H1 (cell line): Measurements from ENCODE around the gene NDUFS5. TPM values are rescaled to one million over a fixed set of nuclear protein-coding genes. Genes with fewer than 3 reads are reported as not detected.

Experiments used
- CTCF ChIA-PET: fragments of 300-600 bp; sonication (Branson Sonifier 250); formaldehyde crosslinking; loops from one replicate; lab custom pipeline; 2021; ENCODE audit not compliant: partially characterized antibody; lab: Charles Lee
- POLR2A ChIA-PET: fragments of 300-600 bp; sonication (Branson Sonifier 250); formaldehyde crosslinking; loops from one replicate; lab custom pipeline; 2021; ENCODE audit warnings: inconsistent platforms; ENCODE audit not compliant: partially characterized antibody; lab: Charles Lee
- DNase-seq, 2 experiments: peaks; one replicate each; pipeline versions ENCODE4 v3.0.0 to v3.0.0-alpha.2; 2010 to 2022; ENCODE audit warnings: low spot score in 2 of 2, low read depth in 1 of 2, mixed read lengths in 1 of 2
- FAIRE-seq: peaks from 2 replicates; lab custom pipeline; 2011; peaks lifted over from hg19 to GRCh38; lab: Jason Lieb, UNC
- H2AFZ ChIP-seq: 2 replicates; pipeline ENCODE4 v1.8.1; 2012; ENCODE audit warnings: low read length, inconsistent platforms
- H2AK5ac ChIP-seq: 2 replicates; pipeline ENCODE4 v1.6.1; 2013; ENCODE audit warnings: low read depth, low read length
- H2BK120ac ChIP-seq: replicated peaks from 2 replicates; pipeline ENCODE3; 2013; ENCODE audit warnings: low read depth, low read length, inconsistent platforms
- H2BK12ac ChIP-seq: 2 replicates; pipeline ENCODE4 v1.6.1; 2013; ENCODE audit warnings: low read depth, low read length
- H2BK15ac ChIP-seq: 2 replicates; pipeline ENCODE4 v1.6.1; 2013; ENCODE audit warnings: low read length
- H2BK20ac ChIP-seq: 2 replicates; pipeline ENCODE4 v1.6.1; 2013; ENCODE audit warnings: low read length
- H2BK5ac ChIP-seq: 2 replicates; pipeline ENCODE4 v1.6.1; 2013; ENCODE audit warnings: low read depth, low read length
- H3K14ac ChIP-seq: 2 replicates; pipeline ENCODE4 v1.6.1; 2013; ENCODE audit warnings: inconsistent platforms; ENCODE audit not compliant: insufficient read length
- H3K18ac ChIP-seq: 2 replicates; pipeline ENCODE4 v1.6.1; 2013; ENCODE audit warnings: low read length; ENCODE audit errors: extremely low read depth
- H3K23ac ChIP-seq: 2 replicates; pipeline ENCODE4 v1.6.1; 2013; ENCODE audit warnings: inconsistent platforms; ENCODE audit not compliant: insufficient read length
- H3K23me2 ChIP-seq: 2 replicates; pipeline ENCODE4 v1.6.1; 2013; ENCODE audit warnings: low read depth, low read length
- H3K27ac ChIP-seq: 2 replicates; pipeline ENCODE4 v1.6.1; 2011; ENCODE audit warnings: low read depth, low read length, inconsistent platforms
- H3K27me3 ChIP-seq, 4 experiments: replicated peaks in 1 of 4; 1 replicate in 1 of 4; 2 replicates in 3 of 4; pipeline versions ENCODE4 v1.6.1 to v1.8.1; 2011 to 2013; ENCODE audit warnings: low read length in 3 of 4, mild to moderate bottlenecking in 3 of 4, inconsistent platforms in 2 of 4, mixed read lengths in 2 of 4, moderate library complexity in 1 of 4; ENCODE audit not compliant: control insufficient read depth in 3 of 4, insufficient read depth in 3 of 4; ENCODE audit errors: extremely low read depth in 1 of 4
- H3K36me3 ChIP-seq, 4 experiments: 2 replicates each; pipeline versions ENCODE4 v1.6.1 to v1.8.1; 2011 to 2013; ENCODE audit warnings: mild to moderate bottlenecking in 4 of 4, low read length in 3 of 4, moderate library complexity in 2 of 4, control low read depth in 1 of 4, inconsistent platforms in 1 of 4; ENCODE audit not compliant: insufficient read depth in 4 of 4, control insufficient read depth in 2 of 4
- H3K4ac ChIP-seq: replicated peaks from 2 replicates; pipeline ENCODE3; 2013; ENCODE audit warnings: low read length, low read depth, mixed read lengths, inconsistent platforms; ENCODE audit not compliant: insufficient read length
- H3K4me1 ChIP-seq, 4 experiments: replicated peaks in 1 of 4; 1 replicate in 1 of 4; 2 replicates in 3 of 4; pipeline versions ENCODE4 v1.6.1 to v1.8.1; 2011 to 2013; ENCODE audit warnings: low read length in 3 of 4, inconsistent platforms in 2 of 4, mixed read lengths in 1 of 4; ENCODE audit not compliant: insufficient read depth in 4 of 4, control insufficient read depth in 3 of 4
- H3K4me2 ChIP-seq, 2 experiments: 2 replicates each; pipeline versions ENCODE4 v1.6.1 to v1.8.1; 2011 to 2013; ENCODE audit warnings: low read depth in 2 of 2, low read length in 2 of 2, control low read depth in 1 of 2, inconsistent platforms in 1 of 2, mild to moderate bottlenecking in 1 of 2; ENCODE audit not compliant: insufficient read depth in 1 of 2
- H3K4me3 ChIP-seq, 4 experiments: fragments of 200-600, 300-600 bp in 1 of 4; sonication (generic), shearing (Covaris generic), sonication (Bioruptor Twin) in 1 of 4; 2 replicates each; pipeline versions ENCODE4 v1.5.1 to v1.8.1; 2011 to 2016; ENCODE audit warnings: low read length in 4 of 4, low read depth in 3 of 4, control low read depth in 2 of 4, inconsistent platforms in 2 of 4, mild to moderate bottlenecking in 2 of 4, mixed read lengths in 1 of 4, moderate library complexity in 1 of 4; ENCODE audit not compliant: insufficient read depth in 2 of 4; ENCODE audit errors: extremely low read depth in 1 of 4
- H3K56ac ChIP-seq: replicated peaks from 2 replicates; pipeline ENCODE3; 2013; ENCODE audit warnings: low read depth, mild to moderate bottlenecking, mixed read lengths, low read length, inconsistent platforms; ENCODE audit not compliant: insufficient read length
- H3K79me1 ChIP-seq: 2 replicates; pipeline ENCODE4 v1.6.1; 2013; ENCODE audit warnings: low read depth, low read length, control low read depth
- H3K79me2 ChIP-seq, 2 experiments: 2 replicates each; pipeline versions ENCODE4 v1.6.1 to v1.8.1; 2012 to 2013; ENCODE audit warnings: low read length in 2 of 2, mild to moderate bottlenecking in 2 of 2, inconsistent platforms in 1 of 2; ENCODE audit not compliant: insufficient read depth in 2 of 2, control insufficient read depth in 1 of 2
- H3K9ac ChIP-seq, 4 experiments: replicated peaks in 1 of 4; 1 replicate in 1 of 4; 2 replicates in 3 of 4; pipeline versions ENCODE4 v1.6.1 to v1.8.1; 2011 to 2013; ENCODE audit warnings: low read depth in 3 of 4, low read length in 3 of 4, control low read depth in 2 of 4, mild to moderate bottlenecking in 2 of 4, moderate library complexity in 2 of 4, inconsistent platforms in 1 of 4; ENCODE audit errors: extremely low read depth in 1 of 4
- H3K9me3 ChIP-seq, 2 experiments: 2 replicates each; pipeline versions ENCODE4 v1.6.1 to v1.8.1; 2012 to 2013; ENCODE audit warnings: mild to moderate bottlenecking in 2 of 2, moderate library complexity in 2 of 2, control low read depth in 1 of 2, inconsistent platforms in 1 of 2, low read depth in 1 of 2, low read length in 1 of 2, mixed read lengths in 1 of 2; ENCODE audit not compliant: insufficient read depth in 2 of 2
- H4K20me1 ChIP-seq, 2 experiments: replicated peaks in 1 of 2; 2 replicates each; pipeline versions ENCODE3 to v1.8.1; 2011 to 2013; ENCODE audit warnings: inconsistent platforms in 2 of 2, low read length in 2 of 2, mild to moderate bottlenecking in 1 of 2; ENCODE audit not compliant: insufficient read depth in 2 of 2, control insufficient read depth in 1 of 2
- H4K5ac ChIP-seq: 2 replicates; pipeline ENCODE4 v1.6.1; 2013; ENCODE audit warnings: low read length, low read depth, mixed read lengths, inconsistent platforms; ENCODE audit not compliant: insufficient read length
- H4K8ac ChIP-seq: 2 replicates; pipeline ENCODE4 v1.8.0; 2013; ENCODE audit warnings: mild to moderate bottlenecking, moderate library complexity, low read length, inconsistent platforms; ENCODE audit not compliant: insufficient read depth; ENCODE audit errors: extremely low read depth
- H4K91ac ChIP-seq: replicated peaks from 2 replicates; pipeline ENCODE3; 2013; ENCODE audit warnings: low read length, mixed read lengths, inconsistent platforms; ENCODE audit not compliant: insufficient read length
- ASH2L ChIP-seq: fragments of 200-600, 300-600 bp; sonication (generic); IDR thresholded peaks from one replicate; pipeline ENCODE4 v1.7.1; 2017; ENCODE audit warnings: low read length
- CTBP2 ChIP-seq: IDR thresholded peaks from 2 replicates; pipeline ENCODE4 v1.7.0; 2011; ENCODE audit warnings: borderline replicate concordance, mild to moderate bottlenecking, moderate library complexity, mixed read lengths, low read length; ENCODE audit not compliant: insufficient read depth, insufficient read length
- RFX5 ChIP-seq: IDR thresholded peaks from 2 replicates; pipeline ENCODE4 v1.6.1; 2011; ENCODE audit warnings: low read depth, low read length, improper control_type of control experiment, borderline replicate concordance
- SP2 ChIP-seq: IDR thresholded peaks from 2 replicates; pipeline ENCODE4 v1.6.1; 2012; ENCODE audit warnings: mild to moderate bottlenecking, low read length, inconsistent platforms
- WGBS, 2 experiments: shearing (Covaris generic) in 1 of 2; methylation state at CpG; one replicate each; pipeline versions ENCODE4 v1.1.6 to v1.1.7; 2013 to 2015; ENCODE audit warnings: low lambda C conversion rate in 2 of 2, mixed read lengths in 2 of 2, inconsistent platforms in 1 of 2, low coverage in 1 of 2, missing lambda C conversion rate in 1 of 2; ENCODE audit not compliant: insufficient replicate concordance in 2 of 2, insufficient coverage in 1 of 2, insufficient read length in 1 of 2; ENCODE audit errors: extremely low coverage in 1 of 2, missing lambda C conversion rate in 1 of 2; 5-methylcytosine and 5-hydroxymethylcytosine counted together
- polyA plus RNA-seq, 7 experiments: library from polyadenylated mRNA; depleted of rRNA in 3 of 7; stranded (reverse) in 5 of 7; unstranded in 2 of 7; fragments of >200 nt in 5 of 7; fragments of 200-250 nt in 2 of 7; gene quantifications; 1 replicate in 5 of 7; 2 replicates in 1 of 7; 4 replicates in 1 of 7; pipeline versions ENCODE4 v1.2.1 to v1.2.3, GENCODE V29; 2011 to 2013; ENCODE audit warnings: missing spikeins in 2 of 7, mixed read lengths in 2 of 7
- total RNA-seq: library from RNA; stranded (reverse); fragmentation: NEBNext Ultra II Directional; extraction: Animal tissue kit (Norgen Biotek cat#: 25700); gene quantifications from 2 replicates; pipeline ENCODE4 v1.2.1, GENCODE V29; 2021

The NDUFS5 gene
- total and polyA plus RNA-seq, 2 of the 8 experiments (the other 6 are each of a cell fraction or from before 2014, with no cell fraction given): 435 to 835 TPM

DNA sequence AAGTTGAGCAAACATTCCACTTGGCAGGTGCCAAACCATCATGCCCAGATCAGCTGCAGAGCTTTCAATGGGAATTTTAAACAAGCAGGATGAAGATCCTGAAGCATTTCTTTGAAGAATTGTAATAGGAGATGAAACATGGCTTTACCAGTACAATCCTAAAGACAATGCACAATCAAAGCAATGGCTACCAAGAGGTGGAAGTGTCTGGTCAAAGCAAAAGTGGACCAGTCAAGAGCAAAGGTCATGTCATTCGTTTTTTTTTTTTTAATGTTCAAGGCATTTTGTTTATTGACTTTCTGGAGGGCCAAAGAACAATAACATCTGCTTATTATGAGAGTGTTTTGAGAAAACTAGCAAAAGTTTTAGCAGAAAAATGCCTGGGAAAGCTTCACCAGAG is 3.0 kb upstream of the NDUFS5 start:
- Histone ChIP-seq H3K4ac (no peak overlapping the region), H3K4me1 (peaks cover 0 to 3% (median 2%) of the 10 kb centered on the region in 4 experiments; a peak in 1 of 7 replicates), H3K56ac (no peak overlapping the region), H2AK5ac (no peak overlapping the region), H3K18ac (no peak overlapping the region), H3K9ac (no peak overlapping the region), H3K79me2 (peaks cover 7 to 18% of the 10 kb centered on the region in 2 experiments; a peak in 3 of 4 replicates), H3K27me3 (no peaks in the 10 kb centered on the region; a peak in 1 of 7 replicates), H3K14ac (no peak overlapping the region), H3K23me2 (peaks cover 5% of the 10 kb centered on the region), H3K23ac (no peak overlapping the region), H2BK120ac (no peak overlapping the region), H2BK12ac (no peak overlapping the region), H3K79me1 (no peaks in the 10 kb centered on the region), H2AFZ (no peak overlapping the region), H4K8ac (no peak overlapping the region), H2BK5ac (no peak overlapping the region), H3K27ac (no peak overlapping the region), H2BK15ac (no peak overlapping the region), H3K9me3 (no peaks in the 10 kb centered on the region), H4K20me1 (peaks cover 0 to 1% of the 10 kb centered on the region in 2 experiments), H2BK20ac (no peak overlapping the region), H4K91ac (no peak overlapping the region), H3K4me2 (no peak overlapping the region), H3K36me3 (peaks cover 0 to under 1% (median 0%) of the 10 kb centered on the region in 4 experiments; a peak in 1 of 8 replicates), H4K5ac (no peak overlapping the region), H3K4me3 (no peak overlapping the region)
- TF ChIP-seq ASH2L (no peak), SP2 (no peak), CTBP2 (no peak), RFX5 (no peak)
- DNase-seq (no peak), FAIRE-seq (no peak)
- 87% methylated on average over 1 of the region's 1 CpG; no CpG with 5 or more reads in 1 of the 2 experiments for WGBS, 2 experiments
- POLR2A ChIA-PET: interaction anchor here (11.3 kb wide), 1 partner anchor 17 kb away, joined by 182 read pairs; no protein-coding TSS in a partner anchor
- CTCF ChIA-PET: no interaction called here
